Activated CD4-positive, alpha-beta T cell treated with anti-CD3 and anti-CD28 coated beads, Interleukin-2, amount 10 ng/mL, durations not matched to agents 24 days and 14 days (primary cell): ENCODE results near the gene GMPPA. TPM values are rescaled to one million over a fixed set of nuclear protein-coding genes. Genes with fewer than 3 reads are reported as not detected.
A peak's percentile ranks its signal among the peaks of the same experiment; 100 is the strongest.

ENCODE experiments used
- DNase-seq: peaks from one replicate; pipeline ENCODE4 v3.0.0; 2022
- H3K27ac Mint-ChIP-seq: one replicate; pipeline ENCODE4 v1.8.0; 2022; ENCODE audit warnings: mild to moderate bottlenecking, mixed read lengths
- H3K27me3 Mint-ChIP-seq: one replicate; pipeline ENCODE4 v1.8.0; 2022; ENCODE audit warnings: mixed read lengths
- H3K36me3 Mint-ChIP-seq: one replicate; pipeline ENCODE4 v1.8.0; 2022; ENCODE audit warnings: low read depth, mild to moderate bottlenecking, mixed read lengths
- H3K4me1 Mint-ChIP-seq: one replicate; pipeline ENCODE4 v1.8.0; 2021; ENCODE audit warnings: mixed read lengths
- H3K4me3 Mint-ChIP-seq: one replicate; pipeline ENCODE4 v1.8.0; 2022; ENCODE audit warnings: mild to moderate bottlenecking, moderate library complexity, mixed read lengths
- H3K9me3 Mint-ChIP-seq: one replicate; pipeline ENCODE4 v1.8.0; 2021; ENCODE audit warnings: mixed read lengths
- intact Hi-C: fragments of 100-400 bp; cut with micrococcal nuclease; formaldehyde crosslinking; loops from one replicate; pipeline ENCODE4 v1.15.1; 2023
- total RNA-seq: library from RNA; stranded (reverse); gene quantifications from 2 replicates; pipeline ENCODE4 v1.2.3, GENCODE V29; 2022

GMPPA gene
- total RNA-seq, 1 donor from 2014 or later: 46.0 TPM

GRCh38 chr2:219531639-219532377 lies 33.1 kb downstream of the GMPPA start:
- Mint-ChIP-seq H3K4me3 (no peak overlapping the region), H3K36me3 (no peaks in the 10 kb centered on the region), H3K4me1 (peaks cover 3% of the 10 kb centered on the region), H3K27me3 (peaks cover 48% of the 10 kb centered on the region), H3K27ac (no peak overlapping the region), H3K9me3 (no peaks in the 10 kb centered on the region)
- intact Hi-C loops: loop anchor here (2.0 kb wide), 1 partner anchor 73 kb away; no protein-coding TSS in a partner anchor
- DNase-seq: no peak

- peaks cover 43% of the 10 kb centered on the region for H3K27me3 Mint-ChIP-seq
- no peak for DNase-seq
- no peak overlapping the region for H3K4me3 Mint-ChIP-seq
- H3K36me3 Mint-ChIP-seq: no peaks in the 10 kb centered on the region
- intact Hi-C loops: no loop called here
- H3K27ac Mint-ChIP-seq: no peak overlapping the region
- H3K9me3 Mint-ChIP-seq: no peaks in the 10 kb centered on the region
- peaks cover 3% of the 10 kb centered on the region for H3K4me1 Mint-ChIP-seq
Observed at GRCh38 chr2:219532378-219532649, 33.6 kb downstream of the GMPPA start.

- Mint-ChIP-seq H3K4me3 (no peak overlapping the region), H3K9me3 (no peaks in the 10 kb centered on the region), H3K4me1 (peaks cover 3% of the 10 kb centered on the region), H3K27me3 (peaks cover 28% of the 10 kb centered on the region), H3K36me3 (peaks cover 6% of the 10 kb centered on the region), H3K27ac (no peak overlapping the region)
- intact Hi-C loops: no loop called here
- no peak for DNase-seq
Observed at GRCh38 chr2:219533930-219534661, 35.4 kb downstream of the GMPPA start.

GRCh38 chr2:219536425-219536824 lies 37.7 kb downstream of the GMPPA start:
- Mint-ChIP-seq H3K27me3 (peaks cover 7% of the 10 kb centered on the region), H3K36me3 (peaks cover 11% of the 10 kb centered on the region)
- no peak for DNase-seq

GRCh38 chr2:219536967-219537366 lies 38.3 kb downstream of the GMPPA start:
- Mint-ChIP-seq H3K27ac (no peak overlapping the region), H3K36me3 (peaks cover 11% of the 10 kb centered on the region), H3K4me3 (no peak overlapping the region), H3K27me3 (peaks cover 7% of the 10 kb centered on the region), H3K9me3 (no peaks in the 10 kb centered on the region), H3K4me1 (peaks cover 3% of the 10 kb centered on the region)
- intact Hi-C loops: no loop called here
- DNase-seq: no peak

More at GRCh38 chr2:219536425-219536824, 37.7 kb downstream of the GMPPA start:
- no peaks in the 10 kb centered on the region for H3K9me3 Mint-ChIP-seq
- no peak overlapping the region for H3K4me3 Mint-ChIP-seq
- intact Hi-C loops: no loop called here
- H3K27ac Mint-ChIP-seq: no peak overlapping the region
- peaks cover 3% of the 10 kb centered on the region for H3K4me1 Mint-ChIP-seq

GRCh38 chr2:219537657-219538488 lies 39.2 kb downstream of the GMPPA start:
- no peak overlapping the region for H3K4me3 Mint-ChIP-seq
- H3K9me3 Mint-ChIP-seq: no peaks in the 10 kb centered on the region
- peaks cover 3% of the 10 kb centered on the region for H3K27me3 Mint-ChIP-seq
- intact Hi-C loops: no loop called here
- H3K4me1 Mint-ChIP-seq: peaks cover 10% of the 10 kb centered on the region
- DNase-seq: no peak
- peaks cover 11% of the 10 kb centered on the region for H3K36me3 Mint-ChIP-seq
- H3K27ac Mint-ChIP-seq: no peak overlapping the region

- Mint-ChIP-seq H3K36me3 (peaks cover 11% of the 10 kb centered on the region), H3K27me3 (peaks cover 3% of the 10 kb centered on the region), H3K27ac (no peak overlapping the region), H3K4me3 (no peak overlapping the region), H3K9me3 (no peaks in the 10 kb centered on the region), H3K4me1 (peaks cover 10% of the 10 kb centered on the region)
- intact Hi-C loops: no loop called here
- no peak for DNase-seq
Observed at GRCh38 chr2:219538504-219538951, 39.8 kb downstream of the GMPPA start.

- peaks cover 3% of the 10 kb centered on the region for H3K27me3 Mint-ChIP-seq
- H3K9me3 Mint-ChIP-seq: no peaks in the 10 kb centered on the region
- no peak overlapping the region for H3K4me3 Mint-ChIP-seq
- peaks cover 11% of the 10 kb centered on the region for H3K36me3 Mint-ChIP-seq
- no peak for DNase-seq
- H3K27ac Mint-ChIP-seq: no peak overlapping the region
- intact Hi-C loops: no loop called here
- peaks cover 11% of the 10 kb centered on the region for H3K4me1 Mint-ChIP-seq
Observed at GRCh38 chr2:219538956-219539788, 40.5 kb downstream of the GMPPA start.

GRCh38 chr2:219539926-219540678 lies 41.4 kb downstream of the GMPPA start:
- H3K9me3 Mint-ChIP-seq: no peaks in the 10 kb centered on the region
- DNase-seq: no peak
- no peak overlapping the region for H3K27ac Mint-ChIP-seq
- H3K4me3 Mint-ChIP-seq: no peak overlapping the region
- H3K27me3 Mint-ChIP-seq: peaks cover 12% of the 10 kb centered on the region
- H3K36me3 Mint-ChIP-seq: peaks cover 11% of the 10 kb centered on the region
- peaks cover 17% of the 10 kb centered on the region for H3K4me1 Mint-ChIP-seq
- intact Hi-C loops: loop anchor here (5.0 kb wide), 2 partner anchors 263 to 1268 kb away; partner anchors contain the start of genes AAMP, DNAJB2 and PNKD

GRCh38 chr2:219540784-219541504 lies 42.3 kb downstream of the GMPPA start:
- Mint-ChIP-seq H3K9me3 (no peaks in the 10 kb centered on the region), H3K4me3 (peak overlapping the region; percentile 89), H3K4me1 (peaks cover 17% of the 10 kb centered on the region), H3K27me3 (peaks cover 11% of the 10 kb centered on the region), H3K27ac (no peak overlapping the region), H3K36me3 (peaks cover 11% of the 10 kb centered on the region)
- no peak for DNase-seq
- intact Hi-C loops: loop anchor here (1.0 to 5.0 kb wide), 4 partner anchors 101 to 1269 kb away; partner anchors contain the start of genes AAMP, DNAJB2 and PNKD

- peak; percentile 96 for DNase-seq
- intact Hi-C loops: loop anchor here (1.0 to 5.0 kb wide), 4 partner anchors 101 to 1269 kb away; partner anchors contain the start of genes AAMP, DNAJB2 and PNKD
- peaks cover 11% of the 10 kb centered on the region for H3K36me3 Mint-ChIP-seq
- no peaks in the 10 kb centered on the region for H3K9me3 Mint-ChIP-seq
- H3K4me3 Mint-ChIP-seq: peak overlapping the region; percentile 89
- H3K27ac Mint-ChIP-seq: no peak overlapping the region
- H3K4me1 Mint-ChIP-seq: peaks cover 17% of the 10 kb centered on the region
- H3K27me3 Mint-ChIP-seq: peaks cover 16% of the 10 kb centered on the region
Observed at GRCh38 chr2:219541611-219542180, 43.0 kb downstream of the GMPPA start.
